ENCODE results near the gene DSP.

DSP gene

GRCh38 chr6:7559196-7559595 lies 17.7 kb downstream of the DSP start:
- DNase-seq (ENCODE audit: low read depth in 1 of 2, low spot score in 1 of 2) = no peak

- DNase-seq (ENCODE audit: low read depth in 1 of 2, low spot score in 1 of 2) = no peak
Observed at GRCh38 chr6:7559651-7560385, 18.3 kb downstream of the DSP start.

GRCh38 chr6:7561153-7561964 lies 19.9 kb downstream of the DSP start:
- DNase-seq (ENCODE audit: low read depth in 1 of 2, low spot score in 1 of 2) = no peak

- no peak for DNase-seq (ENCODE audit: low read depth in 1 of 2, low spot score in 1 of 2)
Observed at GRCh38 chr6:7562769-7563168, 21.3 kb downstream of the DSP start.

- no peak for DNase-seq (ENCODE audit: low read depth in 1 of 2, low spot score in 1 of 2)
Observed at GRCh38 chr6:7566107-7566506, 24.6 kb downstream of the DSP start.

GRCh38 chr6:7566617-7567173 lies 25.2 kb downstream of the DSP start:
- no peak for DNase-seq (ENCODE audit: low read depth in 1 of 2, low spot score in 1 of 2)

- DNase-seq (ENCODE audit: low read depth in 1 of 2, low spot score in 1 of 2) = no peak
Observed at GRCh38 chr6:7568021-7568420, 26.6 kb downstream of the DSP start.

GRCh38 chr6:7569082-7569481 lies 27.6 kb downstream of the DSP start:
- DNase-seq (ENCODE audit: low read depth in 1 of 2, low spot score in 1 of 2) = no peak

- DNase-seq (ENCODE audit: low read depth in 1 of 2, low spot score in 1 of 2) = no peak
Observed at GRCh38 chr6:7572213-7572943, 30.9 kb downstream of the DSP start.

- DNase-seq (ENCODE audit: low read depth in 1 of 2, low spot score in 1 of 2) = no peak
Observed at GRCh38 chr6:7574500-7574899, 33.0 kb downstream of the DSP start.

- DNase-seq (ENCODE audit: low read depth in 1 of 2, low spot score in 1 of 2) = no peak
Observed at GRCh38 chr6:7578516-7578915, 37.0 kb downstream of the DSP start.

GRCh38 chr6:7578931-7579330 lies 37.5 kb downstream of the DSP start:
- no peak for DNase-seq (ENCODE audit: low read depth in 1 of 2, low spot score in 1 of 2)

- no peak for DNase-seq (ENCODE audit: low read depth in 1 of 2, low spot score in 1 of 2)
Observed at GRCh38 chr6:7579851-7580250, 38.4 kb downstream of the DSP start.

- DNase-seq (ENCODE audit: low read depth in 1 of 2, low spot score in 1 of 2) = no peak
Observed at GRCh38 chr6:7580537-7580926, 39.1 kb downstream of the DSP start.

- no peak for DNase-seq (ENCODE audit: low read depth in 1 of 2, low spot score in 1 of 2)
Observed at GRCh38 chr6:7580927-7581618, 39.6 kb downstream of the DSP start.

- DNase-seq (ENCODE audit: low read depth in 1 of 2, low spot score in 1 of 2) = no peak
Observed at GRCh38 chr6:7585287-7585930, 43.9 kb downstream of the DSP start.

- DNase-seq (ENCODE audit: low read depth in 1 of 2, low spot score in 1 of 2) = no peak
Observed at GRCh38 chr6:7587631-7588100, 46.2 kb downstream of the DSP start.

GRCh38 chr6:7588506-7588905 lies 47.0 kb downstream of the DSP start:
- DNase-seq (ENCODE audit: low read depth in 1 of 2, low spot score in 1 of 2) = no peak

- DNase-seq (ENCODE audit: low read depth in 1 of 2, low spot score in 1 of 2) = no peak
Observed at GRCh38 chr6:7589221-7589620, 47.8 kb downstream of the DSP start.
